HepG2 (cell line): ENCODE results near the gene CTBP1.

ENCODE experiments used
- ARID2 ChIP-seq: sonication (generic); formaldehyde crosslinking; IDR thresholded peaks from 2 replicates; pipeline ENCODE4 v1.8.1; 2022; ENCODE audit warnings: mild to moderate bottlenecking, missing genetic modification reagents, borderline replicate concordance
- KAT2B ChIP-seq: fragments of 150-350 bp; IDR thresholded peaks from 2 replicates; pipeline ENCODE4 v1.6.1; 2014; ENCODE audit warnings: low read depth, low read length, borderline replicate concordance
- MAFK ChIP-seq, 2 experiments: IDR thresholded peaks in 1 of 2; conservative IDR thresholded peaks in 1 of 2; 2 replicates each; pipeline ENCODE4 v1.6.1; 2011; ENCODE audit warnings: improper control_type of control experiment in 2 of 2, low read length in 2 of 2
- SP1 ChIP-seq, 2 experiments: fragments of 450-650 bp in 1 of 2; sonication (generic) in 1 of 2; formaldehyde crosslinking in 1 of 2; IDR thresholded peaks; 2 replicates each; pipeline versions ENCODE4 v1.4.0 to v1.6.1; 2016 to 2020; ENCODE audit warnings: missing genetic modification reagents in 1 of 2
- ZNF331 ChIP-seq: sonication (generic); formaldehyde crosslinking; IDR thresholded peaks from 2 replicates; pipeline ENCODE4 v1.4.0; 2020; ENCODE audit warnings: missing genetic modification reagents
- TF ChIP-seq, protein P1 (sequence below): sonication (generic); formaldehyde crosslinking; IDR thresholded peaks from 2 replicates; pipeline ENCODE4 v1.4.0; 2020; ENCODE audit warnings: missing genetic modification reagents
- TF ChIP-seq, protein P2 (sequence below): sonication (generic); formaldehyde crosslinking; IDR thresholded peaks from 2 replicates; pipeline ENCODE4 v1.5.0; 2020; ENCODE audit warnings: mild to moderate bottlenecking, missing genetic modification reagents, moderate library complexity

DNA sequence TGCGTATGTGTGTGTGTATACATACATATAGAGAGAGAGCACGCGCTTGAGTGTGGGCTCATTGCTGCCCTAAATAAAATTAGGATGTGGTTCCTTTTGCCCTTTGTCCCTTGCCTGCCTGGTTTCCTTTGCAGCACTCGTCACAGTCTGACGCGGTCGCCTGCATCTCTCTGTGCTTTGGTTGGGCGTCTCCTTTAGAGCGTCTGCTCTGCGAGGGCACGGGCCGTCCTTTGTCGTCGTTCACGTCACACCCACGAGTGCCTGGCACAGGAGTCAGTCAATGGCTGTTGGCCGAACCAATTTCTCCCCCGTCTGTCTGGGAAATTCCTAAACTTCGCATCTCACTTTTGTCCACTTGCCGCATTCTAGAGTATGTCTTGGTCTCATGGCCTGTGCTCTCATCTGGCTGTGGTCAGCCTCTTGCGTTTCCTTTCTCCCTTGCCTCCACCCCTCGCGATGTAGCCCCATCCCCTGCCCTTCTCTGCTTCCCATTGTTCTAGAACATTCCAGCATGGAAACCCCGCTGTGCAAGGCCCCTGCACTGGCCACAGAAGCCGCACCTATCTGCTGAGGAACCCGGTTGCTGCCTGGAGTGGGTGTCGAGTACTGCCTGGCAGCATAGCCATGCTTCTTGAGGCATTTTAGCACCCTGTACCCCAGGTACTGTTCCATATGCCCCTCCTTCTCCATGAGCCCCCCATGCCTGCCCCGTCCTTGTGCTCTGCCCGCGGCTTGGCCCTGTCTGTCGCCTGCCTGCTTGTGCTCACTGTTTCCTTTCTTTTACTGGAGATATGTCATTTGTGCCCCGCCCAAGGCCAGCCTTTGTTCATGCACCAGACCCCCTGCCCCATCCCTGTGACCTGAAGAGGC, 48.8 kb upstream of the CTBP1 start:
- TF ChIP-seq SP1 (IDR thresholded peaks at IDR 0.05), result no peak
- no peak for TF ChIP-seq SP1 (CRISPR knock-in tag; IDR thresholded peaks at IDR 0.05)
- TF ChIP-seq, protein P1, sequence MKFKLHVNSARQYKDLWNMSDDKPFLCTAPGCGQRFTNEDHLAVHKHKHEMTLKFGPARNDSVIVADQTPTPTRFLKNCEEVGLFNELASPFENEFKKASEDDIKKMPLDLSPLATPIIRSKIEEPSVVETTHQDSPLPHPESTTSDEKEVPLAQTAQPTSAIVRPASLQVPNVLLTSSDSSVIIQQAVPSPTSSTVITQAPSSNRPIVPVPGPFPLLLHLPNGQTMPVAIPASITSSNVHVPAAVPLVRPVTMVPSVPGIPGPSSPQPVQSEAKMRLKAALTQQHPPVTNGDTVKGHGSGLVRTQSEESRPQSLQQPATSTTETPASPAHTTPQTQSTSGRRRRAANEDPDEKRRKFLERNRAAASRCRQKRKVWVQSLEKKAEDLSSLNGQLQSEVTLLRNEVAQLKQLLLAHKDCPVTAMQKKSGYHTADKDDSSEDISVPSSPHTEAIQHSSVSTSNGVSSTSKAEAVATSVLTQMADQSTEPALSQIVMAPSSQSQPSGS (CRISPR knock-in tag), result no peak
- TF ChIP-seq, protein P2, sequence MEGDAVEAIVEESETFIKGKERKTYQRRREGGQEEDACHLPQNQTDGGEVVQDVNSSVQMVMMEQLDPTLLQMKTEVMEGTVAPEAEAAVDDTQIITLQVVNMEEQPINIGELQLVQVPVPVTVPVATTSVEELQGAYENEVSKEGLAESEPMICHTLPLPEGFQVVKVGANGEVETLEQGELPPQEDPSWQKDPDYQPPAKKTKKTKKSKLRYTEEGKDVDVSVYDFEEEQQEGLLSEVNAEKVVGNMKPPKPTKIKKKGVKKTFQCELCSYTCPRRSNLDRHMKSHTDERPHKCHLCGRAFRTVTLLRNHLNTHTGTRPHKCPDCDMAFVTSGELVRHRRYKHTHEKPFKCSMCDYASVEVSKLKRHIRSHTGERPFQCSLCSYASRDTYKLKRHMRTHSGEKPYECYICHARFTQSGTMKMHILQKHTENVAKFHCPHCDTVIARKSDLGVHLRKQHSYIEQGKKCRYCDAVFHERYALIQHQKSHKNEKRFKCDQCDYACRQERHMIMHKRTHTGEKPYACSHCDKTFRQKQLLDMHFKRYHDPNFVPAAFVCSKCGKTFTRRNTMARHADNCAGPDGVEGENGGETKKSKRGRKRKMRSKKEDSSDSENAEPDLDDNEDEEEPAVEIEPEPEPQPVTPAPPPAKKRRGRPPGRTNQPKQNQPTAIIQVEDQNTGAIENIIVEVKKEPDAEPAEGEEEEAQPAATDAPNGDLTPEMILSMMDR (CRISPR knock-in tag), result no peak
- no peak for TF ChIP-seq KAT2B
- TF ChIP-seq ARID2 (CRISPR knock-in tag), result no peak
- no peak for TF ChIP-seq MAFK (conservative IDR thresholded peaks at IDR 0.05 in 1 of 2, IDR thresholded peaks at IDR 0.05 in 1 of 2; ENCODE audit: low read length in 2 of 2)
- TF ChIP-seq ZNF331 (CRISPR knock-in tag), result no peak
